ENCODE results near the gene SMIM27. TPM values are rescaled to one million over a fixed set of nuclear protein-coding genes. Genes with fewer than 3 reads are reported as not detected.
A peak's percentile ranks its signal among the peaks of the same experiment; 100 is the strongest.
"Not testable (repeated sequence)": the region's sequence is repeated elsewhere in the genome, so short reads cannot be mapped to it uniquely, and the experiment has no call there.

Gene SMIM27
- total RNA-seq, 1 donor from 2014 or later, result 13.6 TPM

GRCh38 chr9:32545884-32546283, 6.2 kb upstream of the SMIM27 start:
- Mint-ChIP-seq H3K27ac (no peak overlapping the region), H3K4me3 (ENCODE audit: low read depth) (no peak overlapping the region), H3K9me3 (ENCODE audit: low read depth) (no peaks in the 10 kb centered on the region), H3K36me3 (ENCODE audit: insufficient read depth) (peaks cover 30% of the 10 kb centered on the region), H3K4me1 (ENCODE audit: low read depth) (peaks cover 14% of the 10 kb centered on the region), H3K27me3 (no peaks in the 10 kb centered on the region)
- no peak for DNase-seq (ENCODE audit: low spot score, unreplicated experiment)
- TF ChIP-seq CTCF (IDR thresholded peaks at IDR 0.05; ENCODE audit: unreplicated experiment), result no peak

- DNase-seq (ENCODE audit: low spot score, unreplicated experiment); H3K27me3 Mint-ChIP-seq; H3K27ac Mint-ChIP-seq; H3K4me3 Mint-ChIP-seq (ENCODE audit: low read depth); H3K9me3 Mint-ChIP-seq (ENCODE audit: low read depth): not testable (repeated sequence)
- Mint-ChIP-seq H3K4me1 (ENCODE audit: low read depth) (peaks cover 15% of the 10 kb centered on the region), H3K36me3 (ENCODE audit: insufficient read depth) (peaks cover 14% of the 10 kb centered on the region)
These were observed 3.9 kb upstream of the SMIM27 start for GRCh38 chr9:32548213-32548612.

- no peak for DNase-seq (ENCODE audit: low spot score, unreplicated experiment)
- Mint-ChIP-seq H3K27ac (peak overlapping the region; percentile 99), H3K4me3 (ENCODE audit: low read depth) (peak overlapping the region; percentile 94), H3K27me3 (no peaks in the 10 kb centered on the region), H3K9me3 (ENCODE audit: low read depth) (no peaks in the 10 kb centered on the region), H3K4me1 (ENCODE audit: low read depth) (peaks cover 16% of the 10 kb centered on the region), H3K36me3 (ENCODE audit: insufficient read depth) (peaks cover 12% of the 10 kb centered on the region)
- no peak for TF ChIP-seq CTCF (IDR thresholded peaks at IDR 0.05; ENCODE audit: unreplicated experiment)
These were observed 2.0 kb upstream of the SMIM27 start for GRCh38 chr9:32550150-32550561.

- TF ChIP-seq CTCF (IDR thresholded peaks at IDR 0.05; ENCODE audit: unreplicated experiment), result peak; percentile 15
- Mint-ChIP-seq H3K4me1 (ENCODE audit: low read depth) (peaks cover 16% of the 10 kb centered on the region), H3K36me3 (ENCODE audit: insufficient read depth) (peaks cover 12% of the 10 kb centered on the region), H3K27me3 (no peaks in the 10 kb centered on the region), H3K4me3 (ENCODE audit: low read depth) (peak overlapping the region; percentile 94), H3K9me3 (ENCODE audit: low read depth) (no peaks in the 10 kb centered on the region), H3K27ac (peak overlapping the region; percentile 99)
- peak; percentile 97 for DNase-seq (ENCODE audit: low spot score, unreplicated experiment)
These were observed 1.4 kb upstream of the SMIM27 start for GRCh38 chr9:32550562-32551275.

- H3K27me3 Mint-ChIP-seq, result no peaks in the 10 kb centered on the region
- H3K9me3 Mint-ChIP-seq (ENCODE audit: low read depth), result no peaks in the 10 kb centered on the region
- H3K4me1 Mint-ChIP-seq (ENCODE audit: low read depth), result peaks cover 16% of the 10 kb centered on the region
- no peak for DNase-seq (ENCODE audit: low spot score, unreplicated experiment)
- peak overlapping the region; percentile 94 for H3K4me3 Mint-ChIP-seq (ENCODE audit: low read depth)
- peak overlapping the region; percentile 99 for H3K27ac Mint-ChIP-seq
- H3K36me3 Mint-ChIP-seq (ENCODE audit: insufficient read depth), result peaks cover 12% of the 10 kb centered on the region
- TF ChIP-seq CTCF (IDR thresholded peaks at IDR 0.05; ENCODE audit: unreplicated experiment), result no peak
These were observed 663 bp upstream of the SMIM27 start for GRCh38 chr9:32551276-32552051.
